ENCODE data around the gene CFAP68. TPM values are rescaled to one million over a fixed set of nuclear protein-coding genes. Genes with fewer than 3 reads are reported as not detected.

The CFAP68 gene
- total RNA-seq, result 9.5 and 13.0 TPM in 2 replicates

DNA sequence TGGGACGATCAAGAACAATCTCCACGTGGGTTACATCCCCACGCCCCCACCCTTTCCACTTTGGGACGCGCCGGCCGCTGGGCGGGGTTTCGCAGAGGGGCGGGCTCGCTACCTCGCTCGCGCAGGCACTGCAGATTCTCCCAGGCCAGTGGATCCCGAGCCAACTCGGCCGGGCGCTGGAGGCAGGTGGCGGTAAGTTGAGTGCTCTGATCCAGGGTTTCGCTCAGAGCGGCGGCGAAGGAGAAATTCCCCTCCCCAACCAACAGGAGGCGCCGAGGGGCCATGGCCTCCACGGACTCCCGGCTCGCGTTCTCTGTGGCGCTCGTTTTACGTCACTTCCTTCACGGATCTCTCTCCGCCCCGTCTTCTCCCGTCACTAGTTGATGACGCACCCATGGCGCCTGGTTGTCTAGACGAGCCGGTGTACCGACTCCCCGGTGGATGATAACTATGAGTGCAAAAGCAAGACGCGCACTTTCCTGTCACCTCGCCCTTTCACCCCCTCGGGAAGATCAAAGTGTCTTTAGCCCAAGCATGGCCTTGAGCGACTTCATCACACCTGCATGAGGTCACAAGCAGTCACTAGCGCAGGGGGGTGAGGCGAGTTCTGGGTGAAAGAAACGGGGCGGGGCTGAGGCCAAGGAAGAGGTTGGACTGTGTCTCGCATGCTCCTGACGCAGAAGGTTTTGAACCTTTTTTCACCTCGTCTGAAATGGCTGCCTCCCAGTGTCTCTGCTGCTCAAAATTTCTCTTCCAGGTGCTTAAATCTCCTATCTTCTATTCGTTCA, at the start of gene CFAP68, which contains the start of gene FDXACB1:
Gene CFAP68, plus strand, starts transcription at position 693 of the 788 bp plus-strand sequence. Its CDS starts 20 bp downstream, at position 713.
Gene FDXACB1, minus strand, starts transcription at position 317 of the 788 bp plus-strand sequence. Its CDS starts 33 bp downstream, at position 284.

GRCh38 chr11:111870886-111871692, 8.3 kb upstream of the CFAP68 start, which contains the start of gene ALG9:
Gene ALG9, minus strand, starts transcription at chr11:111871581. Its CDS starts 99 bp downstream, at chr11:111871482.

GRCh38 chr11:111911563-111912401, 32.4 kb downstream of the CFAP68 start, which contains the start of gene CRYAB:
Gene CRYAB, minus strand, starts transcription at chr11:111911770. Its CDS starts 46 bp downstream, at chr11:111911724.

DNA sequence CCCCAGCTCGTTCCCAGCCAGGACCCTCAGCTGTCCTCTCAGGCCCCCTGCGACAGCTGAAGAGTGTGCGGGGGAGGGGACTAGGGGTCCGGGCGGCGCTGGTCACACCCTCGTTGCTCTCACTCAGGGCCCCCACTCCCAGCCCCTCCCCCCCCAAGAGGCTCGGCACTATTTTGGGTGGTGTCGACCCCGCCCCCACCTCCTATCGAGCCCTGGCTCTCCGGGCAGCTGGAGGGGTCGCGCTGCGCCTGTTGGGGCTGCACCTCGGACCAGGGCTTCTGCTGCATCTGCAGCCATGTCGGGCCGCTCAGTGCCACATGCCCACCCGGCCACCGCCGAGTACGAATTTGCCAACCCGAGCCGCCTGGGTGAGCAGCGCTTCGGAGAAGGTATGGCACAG, 33.2 kb downstream of the CFAP68 start, which contains the start of gene HSPB2:
Gene HSPB2, plus strand, starts transcription at position 200 of the 400 bp plus-strand sequence. Its CDS starts 96 bp downstream, at position 296.

DNA sequence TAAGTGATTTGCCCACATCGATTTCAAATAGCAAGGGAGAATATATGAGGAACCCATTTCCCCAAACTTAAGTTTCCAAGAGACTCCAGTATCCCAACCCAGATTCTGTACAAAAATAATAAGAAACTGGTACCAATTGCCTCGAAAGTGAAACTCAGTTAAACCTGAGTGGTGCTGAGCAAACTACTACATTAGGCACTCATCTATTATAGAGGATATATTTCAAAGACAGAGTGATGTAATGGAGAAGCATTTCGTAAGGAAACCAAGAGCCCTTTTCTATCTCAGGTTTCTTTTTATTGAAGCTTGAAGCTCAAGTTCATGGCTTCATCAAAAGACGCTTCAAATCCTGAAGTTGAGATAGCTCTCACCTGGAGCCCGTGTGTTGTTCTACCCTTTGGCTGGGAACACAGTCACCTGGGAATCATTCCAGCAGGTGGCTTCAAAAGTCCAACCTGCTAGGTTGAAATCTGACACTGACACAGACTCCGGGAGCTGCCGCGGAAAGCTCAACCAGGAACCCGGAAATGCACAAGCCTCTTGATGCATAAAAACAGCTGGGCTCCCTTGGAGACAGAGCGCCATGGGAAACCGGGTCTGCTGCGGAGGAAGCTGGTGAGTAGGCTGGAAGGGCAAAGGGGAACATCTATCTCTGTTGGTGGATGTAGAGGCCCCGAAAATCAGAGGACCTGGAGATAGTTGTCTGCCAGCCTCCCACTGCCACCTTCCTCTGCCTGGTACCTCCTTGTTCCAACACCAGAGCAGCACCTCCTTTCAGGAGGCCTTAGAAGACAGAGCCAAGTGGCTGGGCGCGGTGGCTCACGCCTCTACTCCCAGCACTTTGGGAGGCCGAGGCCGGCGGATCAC, 39.3 kb downstream of the CFAP68 start, which contains the start of gene C11orf52:
Gene C11orf52, plus strand, starts transcription at position 524 of the 867 bp plus-strand sequence. Its CDS starts 60 bp downstream, at position 584.

Other genes with a start within 250 kb of the CFAP68 start
- 26.7 and 34.5 TPM in 2 replicates for gene PPP2R1B, start 113.2 kb upstream of the CFAP68 start, total RNA-seq
- gene ALG9, start 8.0 kb upstream of the CFAP68 start, total RNA-seq, result 15.6 and 23.2 TPM in 2 replicates
- gene FDXACB1, start 376 bp upstream of the CFAP68 start, total RNA-seq, result 1.6 and 1.9 TPM in 2 replicates
- gene CRYAB, start 32.2 kb downstream of the CFAP68 start, total RNA-seq, result 9.0 and 11.9 TPM in 2 replicates
- 0.43 and 0.63 TPM in 2 replicates for gene HSPB2, start 33.2 kb downstream of the CFAP68 start, total RNA-seq
- 0.47 TPM in 1 of 2 replicates, not detected in the other for gene C11orf52, start 39.4 kb downstream of the CFAP68 start, total RNA-seq
- gene DIXDC1, start 57.8 kb downstream of the CFAP68 start, total RNA-seq, result 15.3 and 15.5 TPM in 2 replicates
- gene DLAT, start 145.9 kb downstream of the CFAP68 start, total RNA-seq, result 15.5 and 18.1 TPM in 2 replicates
- 1.1 and 1.4 TPM in 2 replicates for gene PIH1D2, start 194.5 kb downstream of the CFAP68 start, total RNA-seq
- gene NKAPD1, start 194.8 kb downstream of the CFAP68 start, total RNA-seq, result 13.7 and 18.9 TPM in 2 replicates
- 53.4 and 67.6 TPM in 2 replicates for gene TIMM8B, start 207.2 kb downstream of the CFAP68 start, total RNA-seq
- 162 and 201 TPM in 2 replicates for gene SDHD, start 207.3 kb downstream of the CFAP68 start, total RNA-seq